Measurements from ENCODE around the gene ERICH4. TPM values are rescaled to one million over a fixed set of nuclear protein-coding genes. Genes with fewer than 3 reads are reported as not detected.
A peak's percentile ranks its signal among the peaks of the same experiment; 100 is the strongest.

Gene ERICH4
- polyA plus RNA-seq, 1 donor: 69.2 TPM

DNA sequence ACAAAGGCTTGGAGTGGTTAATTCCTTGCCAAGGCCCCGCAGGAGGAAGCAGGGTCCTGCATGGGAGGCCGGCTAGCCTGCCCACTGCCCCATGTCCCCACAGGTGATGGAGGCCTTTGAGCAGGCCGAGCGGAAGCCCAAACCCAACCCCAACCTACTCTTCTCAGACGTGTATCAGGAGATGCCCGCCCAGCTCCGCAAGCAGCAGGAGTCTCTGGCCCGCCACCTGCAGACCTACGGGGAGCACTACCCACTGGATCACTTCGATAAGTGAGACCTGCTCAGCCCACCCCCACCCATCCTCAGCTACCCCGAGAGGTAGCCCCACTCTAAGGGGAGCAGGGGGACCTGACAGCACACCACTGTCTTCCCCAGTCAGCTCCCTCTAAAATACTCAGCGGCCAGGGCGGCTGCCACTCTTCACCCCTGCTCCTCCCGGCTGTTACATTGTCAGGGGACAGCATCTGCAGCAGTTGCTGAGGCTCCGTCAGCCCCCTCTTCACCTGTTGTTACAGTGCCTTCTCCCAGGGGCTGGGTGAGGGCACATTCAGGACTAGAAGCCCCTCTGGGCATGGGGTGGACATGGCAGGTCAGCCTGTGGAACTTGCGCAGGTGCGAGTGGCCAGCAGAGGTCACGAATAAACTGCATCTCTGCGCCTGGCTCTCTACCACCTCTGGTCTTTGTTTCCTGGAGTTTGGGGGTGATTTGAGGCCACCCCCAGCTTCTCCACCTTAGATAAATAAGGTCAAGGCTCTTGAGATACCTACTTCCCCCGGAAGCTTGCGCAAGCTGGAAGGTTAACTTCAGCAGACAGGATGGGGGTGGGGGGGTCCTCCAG lies 18.4 kb upstream of the ERICH4 start:
- Histone ChIP-seq H3K4me1 (ENCODE audit: control insufficient read depth, insufficient read depth, low read length) (peaks cover 53% of the 10 kb centered on the region), H3K36me3 (ENCODE audit: control insufficient read depth, insufficient read depth, low read length) (peaks cover 57% of the 10 kb centered on the region), H3K27me3 (ENCODE audit: control insufficient read depth, insufficient read depth, low read length) (no peaks in the 10 kb centered on the region), H3K4me3 (ENCODE audit: low read length) (peak overlapping the region; percentile 9), H3K9me3 (ENCODE audit: control insufficient read depth, low read depth, low read length) (peaks cover 10% of the 10 kb centered on the region), H3K27ac (ENCODE audit: low read length) (no peak overlapping the region)
- no peak for DNase-seq
- WGBS (ENCODE audit: insufficient coverage, low lambda C conversion rate): no CpG with 5 or more reads among the region's 21 CpGs

DNA sequence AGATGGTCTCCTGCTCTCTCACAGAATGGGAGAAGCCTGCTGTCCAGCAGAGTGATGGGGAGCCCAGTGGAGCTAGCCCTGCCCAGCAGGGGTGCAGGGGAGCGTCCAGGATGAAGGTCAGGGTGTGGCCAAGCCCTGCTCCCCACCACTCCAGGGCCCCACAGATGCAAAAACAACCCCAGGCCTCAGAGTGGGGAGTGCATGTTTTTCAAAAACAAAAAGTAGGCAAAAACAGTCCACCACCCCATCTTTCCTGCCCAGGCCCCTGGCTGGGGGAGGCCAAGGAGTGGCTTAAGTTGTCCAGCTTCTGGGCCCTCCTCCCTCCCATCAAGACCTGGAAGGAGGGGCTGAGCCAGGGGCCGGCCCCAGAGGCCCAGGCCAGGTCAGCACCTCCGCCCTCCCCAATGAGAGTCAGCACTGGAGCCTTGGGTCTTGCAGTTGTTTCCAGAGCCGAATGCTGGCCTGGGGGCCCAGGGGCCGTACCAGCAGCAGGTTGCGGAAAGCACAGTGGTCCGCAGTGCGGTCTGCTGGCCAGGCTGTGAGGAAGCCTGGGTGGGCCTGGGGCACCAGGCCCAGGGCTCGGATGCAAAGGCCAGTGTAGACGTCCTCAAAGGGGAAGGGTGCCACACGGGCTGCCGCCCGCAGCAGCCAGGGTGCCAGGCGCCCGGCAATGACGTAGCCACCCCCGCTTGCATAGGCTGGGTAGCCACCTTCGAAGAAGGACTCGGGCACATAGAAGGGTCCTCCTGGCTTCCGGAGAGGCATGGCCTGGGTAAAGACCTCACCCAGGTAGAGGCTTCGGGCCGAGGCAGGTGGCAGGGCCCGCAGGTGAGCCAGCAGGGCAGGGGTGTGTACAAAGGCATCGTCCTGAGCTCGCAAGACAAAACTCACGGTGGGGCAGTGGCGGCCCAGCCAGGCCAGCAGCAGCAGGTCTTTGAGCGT lies 17.5 kb upstream of the ERICH4 start:
- Histone ChIP-seq H3K4me1 (ENCODE audit: control insufficient read depth, insufficient read depth, low read length) (peaks cover 53% of the 10 kb centered on the region), H3K4me3 (ENCODE audit: low read length) (peak overlapping the region; percentile 56), H3K27me3 (ENCODE audit: control insufficient read depth, insufficient read depth, low read length) (no peaks in the 10 kb centered on the region), H3K27ac (ENCODE audit: low read length) (peak overlapping the region; percentile 97), H3K9me3 (ENCODE audit: control insufficient read depth, low read depth, low read length) (peaks cover 10% of the 10 kb centered on the region), H3K36me3 (ENCODE audit: control insufficient read depth, insufficient read depth, low read length) (peaks cover 51% of the 10 kb centered on the region)
- WGBS (ENCODE audit: insufficient coverage, low lambda C conversion rate): no CpG with 5 or more reads among the region's 28 CpGs
- DNase-seq: no peak

DNA sequence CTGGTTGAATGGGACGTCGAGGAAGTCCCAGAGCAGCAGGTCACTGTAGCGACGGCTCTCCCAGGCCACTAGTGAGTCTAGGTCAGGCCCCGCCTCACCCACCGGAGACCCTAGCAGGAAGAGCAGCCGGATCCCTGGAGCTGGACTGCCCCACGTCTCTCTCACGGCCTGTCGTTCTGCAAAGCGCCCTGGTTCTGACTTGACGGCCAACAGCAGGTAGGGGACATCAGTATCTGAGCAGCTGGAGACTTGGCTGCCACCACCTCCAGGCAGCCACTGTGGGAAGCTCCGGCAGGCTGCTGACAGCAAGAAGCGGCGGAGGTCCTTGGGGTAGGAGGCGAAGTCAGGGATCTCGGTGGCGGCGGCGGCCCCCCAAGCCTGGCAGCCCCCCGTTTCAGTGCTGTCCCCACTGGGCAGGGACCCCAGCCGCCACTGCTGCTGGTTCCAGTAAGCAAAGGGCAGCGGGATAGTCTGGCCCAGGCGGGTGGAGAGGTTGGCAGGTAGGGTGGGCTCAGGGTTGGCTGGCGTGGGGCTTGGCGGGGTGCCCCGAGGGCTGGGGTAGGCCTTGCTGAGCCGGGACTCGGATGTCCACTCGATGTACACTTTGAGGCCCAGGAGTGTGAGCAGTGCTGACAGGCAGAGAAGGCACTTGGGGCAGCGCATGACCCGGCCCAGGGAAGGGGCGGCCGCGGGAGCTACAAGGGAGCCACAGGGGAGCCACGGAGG lies 16.7 kb upstream of the ERICH4 start:
- Histone ChIP-seq H3K9me3 (ENCODE audit: control insufficient read depth, low read depth, low read length) (peaks cover 10% of the 10 kb centered on the region), H3K36me3 (ENCODE audit: control insufficient read depth, insufficient read depth, low read length) (peaks cover 49% of the 10 kb centered on the region), H3K4me1 (ENCODE audit: control insufficient read depth, insufficient read depth, low read length) (peaks cover 45% of the 10 kb centered on the region), H3K27me3 (ENCODE audit: control insufficient read depth, insufficient read depth, low read length) (no peaks in the 10 kb centered on the region), H3K27ac (ENCODE audit: low read length) (peak overlapping the region; percentile 97), H3K4me3 (ENCODE audit: low read length) (peak overlapping the region; percentile 56)
- no CpG with 5 or more reads among the region's 36 CpGs for WGBS (ENCODE audit: insufficient coverage, low lambda C conversion rate)
- peak in 1 of 2 donors; percentile 47 for DNase-seq

DNA sequence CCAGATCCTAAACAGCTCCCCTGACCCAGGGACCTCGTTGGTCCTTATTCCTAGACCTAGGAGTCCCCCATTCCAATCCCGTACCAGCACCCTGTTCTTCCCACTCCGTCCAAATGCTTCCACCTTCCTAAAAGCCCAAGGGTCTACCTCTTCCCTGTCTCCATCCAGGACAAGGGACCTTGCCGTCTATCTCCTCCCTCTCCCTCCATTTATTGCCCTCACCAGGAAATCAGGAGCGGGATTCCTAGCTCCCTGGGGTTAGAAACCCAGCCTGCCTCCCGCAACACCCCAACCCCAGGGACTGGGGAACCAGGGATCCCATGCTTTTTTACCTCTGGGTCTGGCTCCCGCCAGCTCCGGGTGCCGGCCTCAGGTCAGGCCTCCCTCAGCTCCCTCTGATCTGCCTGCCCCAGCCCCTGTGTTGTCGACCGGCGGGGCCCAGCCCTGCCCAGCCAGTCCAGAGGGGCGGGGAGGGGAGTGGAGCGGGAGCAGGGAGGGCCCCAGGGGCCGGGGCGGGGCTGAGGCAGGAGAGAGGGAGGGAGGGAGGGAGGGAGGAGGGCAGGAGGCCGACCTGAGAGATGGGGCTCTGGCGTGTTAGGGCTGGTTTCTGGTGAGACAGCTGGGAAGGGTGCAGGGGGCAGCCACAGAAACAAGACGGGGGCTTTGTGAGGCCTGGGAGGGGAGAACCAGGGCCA lies 15.9 kb upstream of the ERICH4 start, which contains the start of gene B3GNT8:
Gene B3GNT8 (minus strand): TSS at position 423 of the 695 bp plus-strand sequence. CDS start 596 bp downstream, outside the sequence.
- Histone ChIP-seq H3K27ac (ENCODE audit: low read length) (peak within 1 kb of the TSS; percentile 97), H3K4me3 (ENCODE audit: low read length) (peak within 1 kb of the TSS; percentile 56), H3K36me3 (ENCODE audit: control insufficient read depth, insufficient read depth, low read length) (peaks cover 54% of the 10 kb centered on the region), H3K9me3 (ENCODE audit: control insufficient read depth, low read depth, low read length) (peaks cover 7% of the 10 kb centered on the region), H3K27me3 (ENCODE audit: control insufficient read depth, insufficient read depth, low read length) (no peaks in the 10 kb centered on the region), H3K4me1 (ENCODE audit: control insufficient read depth, insufficient read depth, low read length) (peaks cover 42% of the 10 kb centered on the region)
- peak; percentile 88 to 96 for DNase-seq
- 0% methylated on average over 1 of the region's 19 CpGs for WGBS (ENCODE audit: insufficient coverage, low lambda C conversion rate)

DNA sequence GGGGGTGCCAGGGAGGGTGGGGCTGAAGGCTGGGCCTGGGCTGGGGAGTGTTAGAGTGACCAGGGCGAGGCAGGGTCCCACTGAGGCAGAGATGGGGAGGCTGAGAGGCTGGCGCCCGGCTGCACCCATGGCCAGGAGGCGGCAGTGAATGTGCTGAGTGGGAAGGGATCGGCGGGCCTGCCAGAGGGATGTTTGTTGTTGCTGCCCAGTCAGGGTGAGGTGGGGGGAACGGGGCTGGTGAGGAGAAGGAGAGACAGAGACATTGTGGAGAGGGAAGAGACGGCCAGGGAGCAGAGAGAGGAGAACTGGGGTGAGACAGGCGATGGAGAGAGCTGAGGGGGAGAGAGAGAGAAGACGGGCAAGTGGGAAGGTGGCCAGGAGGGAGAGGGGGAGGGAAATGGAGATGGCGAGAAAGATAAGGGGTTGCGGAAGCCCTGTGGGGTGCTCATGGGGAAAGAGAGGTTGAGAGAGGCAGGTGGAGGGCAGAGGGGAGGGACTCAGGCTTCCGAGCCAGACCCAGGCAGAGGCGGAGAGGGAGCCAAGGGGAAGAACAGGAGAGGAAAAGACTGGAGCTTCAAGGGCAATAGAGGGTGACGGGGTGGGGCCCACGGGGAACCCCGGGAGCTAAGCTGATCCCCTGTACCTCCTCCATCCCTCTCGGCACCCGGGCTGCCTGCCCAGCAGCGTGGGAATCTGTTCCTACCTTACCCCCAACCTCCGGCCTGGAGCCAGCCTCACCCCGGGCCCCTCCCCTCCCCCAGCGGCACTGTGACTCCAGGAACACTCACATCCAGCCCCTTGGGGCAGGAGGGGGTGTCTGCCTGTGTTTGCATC lies 15.1 kb upstream of the ERICH4 start:
- peak overlapping the region; percentile 97 for H3K27ac ChIP-seq (ENCODE audit: low read length)
- 0% methylated on average over 3 of the region's 23 CpGs for WGBS (ENCODE audit: insufficient coverage, low lambda C conversion rate)
- H3K36me3 ChIP-seq (ENCODE audit: control insufficient read depth, insufficient read depth, low read length): peaks cover 54% of the 10 kb centered on the region
- peaks cover 7% of the 10 kb centered on the region for H3K9me3 ChIP-seq (ENCODE audit: control insufficient read depth, low read depth, low read length)
- H3K4me1 ChIP-seq (ENCODE audit: control insufficient read depth, insufficient read depth, low read length): peaks cover 39% of the 10 kb centered on the region
- H3K27me3 ChIP-seq (ENCODE audit: control insufficient read depth, insufficient read depth, low read length): no peaks in the 10 kb centered on the region
- peak overlapping the region; percentile 56 for H3K4me3 ChIP-seq (ENCODE audit: low read length)
- DNase-seq: peak in 1 of 2 donors; percentile 75

DNA sequence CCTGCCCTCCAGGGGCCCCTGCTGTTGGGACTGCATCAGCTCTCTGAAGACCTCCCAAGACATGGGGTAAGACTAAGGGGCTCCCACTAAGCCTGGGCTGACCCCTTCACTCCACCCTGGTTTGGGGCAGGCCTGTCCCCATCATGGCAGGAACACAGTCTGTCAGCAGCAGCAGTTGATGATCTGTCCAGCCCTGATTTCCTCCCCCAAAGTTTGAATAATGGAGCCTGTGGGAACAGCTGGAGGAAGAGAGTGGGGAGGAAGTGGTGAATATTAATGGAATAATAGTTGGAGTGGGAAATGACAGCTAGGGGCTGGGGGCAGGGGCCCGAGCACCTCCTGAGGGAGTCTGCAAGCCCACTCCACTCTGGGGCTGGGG lies 14.5 kb upstream of the ERICH4 start:
- no peak for DNase-seq
- Histone ChIP-seq H3K4me3 (ENCODE audit: low read length) (peak overlapping the region; percentile 56), H3K27me3 (ENCODE audit: control insufficient read depth, insufficient read depth, low read length) (no peaks in the 10 kb centered on the region), H3K9me3 (ENCODE audit: control insufficient read depth, low read depth, low read length) (peaks cover 4% of the 10 kb centered on the region), H3K36me3 (ENCODE audit: control insufficient read depth, insufficient read depth, low read length) (peaks cover 55% of the 10 kb centered on the region), H3K4me1 (ENCODE audit: control insufficient read depth, insufficient read depth, low read length) (peaks cover 39% of the 10 kb centered on the region), H3K27ac (ENCODE audit: low read length) (peak overlapping the region; percentile 97)
- no CpG with 5 or more reads among the region's 1 CpG for WGBS (ENCODE audit: insufficient coverage, low lambda C conversion rate)

DNA sequence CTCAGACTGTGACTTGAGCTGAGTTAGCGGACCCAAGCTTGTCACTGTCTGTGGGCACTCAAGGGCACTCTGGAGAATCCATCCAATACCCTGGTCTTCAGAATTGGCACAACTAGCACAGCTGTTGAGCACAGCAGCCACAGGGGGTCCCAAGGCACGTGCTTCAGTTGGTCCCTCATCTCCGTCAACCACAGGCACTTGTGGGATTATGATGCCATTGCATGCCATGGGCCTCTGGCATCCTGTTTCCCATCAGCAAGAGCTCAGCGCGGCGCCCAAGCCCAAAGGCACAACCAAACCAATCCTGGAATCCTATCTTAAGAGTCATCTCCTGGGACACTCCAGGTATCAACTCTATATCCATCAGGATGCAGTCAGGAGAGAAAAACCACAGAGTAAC lies 12.0 kb upstream of the ERICH4 start:
- no peak for DNase-seq
- WGBS (ENCODE audit: insufficient coverage, low lambda C conversion rate): no CpG with 5 or more reads among the region's 6 CpGs

DNA sequence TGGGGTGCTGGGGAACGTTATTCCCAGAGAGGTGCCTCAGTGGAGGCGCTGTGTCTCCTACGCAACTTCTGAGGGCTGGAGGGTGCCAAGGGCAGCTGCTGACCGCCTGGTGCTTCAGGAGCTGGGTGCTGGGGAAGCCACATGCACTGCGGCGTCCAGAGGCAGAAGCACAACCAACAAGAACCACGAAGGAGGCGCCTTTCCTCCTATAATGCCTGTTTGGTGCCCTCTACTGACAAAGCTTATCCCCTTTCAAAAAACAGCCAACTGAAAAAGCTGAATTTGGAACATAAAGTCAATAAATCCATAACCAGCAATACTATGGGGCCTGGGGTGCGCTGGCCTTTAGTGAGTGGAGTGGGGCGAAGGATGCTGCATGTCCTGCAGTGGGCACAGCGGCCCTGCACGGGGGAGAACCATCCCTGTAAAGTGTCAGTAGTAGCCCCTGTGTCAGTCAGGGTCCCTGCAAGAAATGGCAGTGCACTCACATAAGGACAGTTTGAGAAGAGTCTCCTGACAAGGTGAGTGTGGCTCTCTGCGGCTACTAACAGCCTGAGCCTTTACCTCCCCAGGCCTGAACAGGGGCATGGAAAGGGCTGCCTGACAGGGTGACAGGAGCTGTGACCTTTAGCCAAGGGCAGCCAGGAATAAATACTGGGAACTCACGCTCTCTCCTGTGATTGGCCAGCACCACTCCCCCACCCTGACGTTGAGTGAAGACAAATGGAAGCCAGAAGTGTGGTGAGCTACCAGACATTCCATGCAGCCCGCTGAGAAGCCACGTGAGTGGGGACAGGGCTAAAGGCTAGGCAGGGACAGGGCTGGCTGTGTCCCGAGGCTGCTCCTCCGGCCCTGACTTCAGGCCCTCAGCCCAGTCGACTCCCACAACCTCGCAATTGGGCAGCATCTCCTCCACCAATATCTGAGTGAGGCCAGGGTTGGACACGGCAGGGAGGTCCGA lies 11.2 kb upstream of the ERICH4 start:
- no peak overlapping the region for H3K4me3 ChIP-seq (ENCODE audit: low read length)
- no peaks in the 10 kb centered on the region for H3K27me3 ChIP-seq (ENCODE audit: control insufficient read depth, insufficient read depth, low read length)
- H3K4me1 ChIP-seq (ENCODE audit: control insufficient read depth, insufficient read depth, low read length): peaks cover 39% of the 10 kb centered on the region
- H3K36me3 ChIP-seq (ENCODE audit: control insufficient read depth, insufficient read depth, low read length): peaks cover 33% of the 10 kb centered on the region
- peak overlapping the region; percentile 14 for H3K27ac ChIP-seq (ENCODE audit: low read length)
- no peaks in the 10 kb centered on the region for H3K9me3 ChIP-seq (ENCODE audit: control insufficient read depth, low read depth, low read length)
- DNase-seq: no peak
- no CpG with 5 or more reads among the region's 23 CpGs for WGBS (ENCODE audit: insufficient coverage, low lambda C conversion rate)

More for the DNA sequence above, 12.0 kb upstream of the ERICH4 start:
- Histone ChIP-seq H3K27me3 (ENCODE audit: control insufficient read depth, insufficient read depth, low read length) (no peaks in the 10 kb centered on the region), H3K4me1 (ENCODE audit: control insufficient read depth, insufficient read depth, low read length) (peaks cover 33% of the 10 kb centered on the region), H3K9me3 (ENCODE audit: control insufficient read depth, low read depth, low read length) (no peaks in the 10 kb centered on the region), H3K4me3 (ENCODE audit: low read length) (no peak overlapping the region), H3K27ac (ENCODE audit: low read length) (no peak overlapping the region), H3K36me3 (ENCODE audit: control insufficient read depth, insufficient read depth, low read length) (peaks cover 35% of the 10 kb centered on the region)
